HG02870 (cell line): ENCODE data around the gene CMTM5.
"Not testable (repeated sequence)": the region's sequence is repeated elsewhere in the genome, so short reads cannot be mapped to it uniquely, and the experiment has no call there.

Experiments
- ATAC-seq: cut with Tn5 transposase; IDR thresholded peaks from one replicate; pipeline ENCODE4 v1.9.1; 2021; ENCODE audit warnings: mild to moderate bottlenecking, moderate library complexity; ENCODE audit not compliant: unreplicated experiment

The CMTM5 gene

DNA sequence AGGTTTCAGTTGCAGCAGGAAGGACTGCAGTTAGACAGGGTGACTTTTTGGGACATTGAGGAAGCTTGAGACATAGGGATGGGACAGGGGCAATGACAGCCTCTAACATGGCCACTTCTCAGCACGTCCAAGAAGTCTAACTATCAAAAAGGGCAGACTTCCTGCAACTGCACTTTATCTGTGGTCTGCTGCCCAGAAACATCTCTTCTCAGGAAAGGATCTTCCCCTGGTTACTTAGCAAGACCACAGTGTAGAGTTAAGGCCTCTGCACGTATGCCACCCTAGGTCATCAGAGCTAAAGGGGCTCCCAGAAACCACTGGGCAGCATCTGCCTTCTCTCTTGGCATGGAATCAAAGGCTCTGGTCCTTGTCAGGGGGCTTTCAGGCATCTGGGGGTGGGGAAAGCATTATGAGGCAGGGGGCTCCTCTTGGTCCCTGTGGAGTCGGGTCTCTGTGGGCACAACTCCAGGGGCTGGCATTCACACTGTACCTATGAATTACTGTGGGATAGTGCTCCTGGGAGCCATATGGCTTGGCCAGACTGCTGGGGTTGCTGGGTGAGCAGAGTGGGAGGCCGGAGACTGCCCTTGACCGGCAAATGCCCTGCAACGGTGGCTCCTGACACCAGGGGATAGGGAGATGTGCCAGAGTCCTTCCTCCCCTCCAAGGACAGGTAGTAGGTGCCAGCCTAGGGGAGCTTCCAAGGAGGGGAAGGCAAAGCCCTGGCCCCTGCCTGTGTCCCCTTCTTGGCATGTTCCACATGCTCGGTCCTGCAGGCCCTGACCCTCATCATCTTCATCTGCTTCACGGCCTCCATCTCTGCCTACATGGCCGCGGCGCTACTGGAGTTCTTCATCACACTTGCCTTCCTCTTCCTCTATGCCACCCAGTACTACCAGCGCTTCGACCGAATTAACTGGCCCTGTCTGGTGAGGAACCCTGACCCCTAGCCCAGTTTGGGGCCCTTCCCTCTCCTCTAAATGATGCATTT, 1.0 kb downstream of the CMTM5 start:
- no peak for ATAC-seq

DNA sequence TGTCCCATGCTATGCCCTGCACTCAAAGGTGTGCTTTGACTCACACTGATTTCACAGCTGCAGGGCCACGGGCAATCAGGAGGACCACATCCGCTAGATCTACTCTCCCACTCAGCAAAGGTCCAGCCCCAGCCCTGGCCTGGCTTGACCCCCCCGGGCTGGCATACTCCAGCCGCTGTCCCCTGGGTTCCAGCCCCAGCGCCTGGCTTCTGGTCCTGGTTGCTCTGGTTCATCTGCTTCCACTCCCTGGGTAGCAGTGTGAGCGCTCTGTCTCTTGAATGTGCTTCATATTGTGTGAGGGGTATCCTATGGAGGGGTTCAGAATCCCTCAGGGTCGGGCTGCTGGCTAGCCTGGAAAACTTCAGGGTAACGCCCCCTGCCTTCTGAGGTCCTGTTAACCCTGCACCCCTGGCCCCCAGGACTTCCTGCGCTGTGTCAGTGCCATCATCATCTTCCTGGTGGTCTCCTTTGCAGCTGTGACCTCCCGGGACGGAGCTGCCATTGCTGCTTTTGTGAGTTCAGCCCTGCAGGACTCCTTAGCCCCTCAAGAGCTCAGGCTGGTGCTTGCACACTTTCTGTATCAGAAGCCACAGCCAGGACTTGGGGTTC, 1.9 kb downstream of the CMTM5 start:
- no peak for ATAC-seq

DNA sequence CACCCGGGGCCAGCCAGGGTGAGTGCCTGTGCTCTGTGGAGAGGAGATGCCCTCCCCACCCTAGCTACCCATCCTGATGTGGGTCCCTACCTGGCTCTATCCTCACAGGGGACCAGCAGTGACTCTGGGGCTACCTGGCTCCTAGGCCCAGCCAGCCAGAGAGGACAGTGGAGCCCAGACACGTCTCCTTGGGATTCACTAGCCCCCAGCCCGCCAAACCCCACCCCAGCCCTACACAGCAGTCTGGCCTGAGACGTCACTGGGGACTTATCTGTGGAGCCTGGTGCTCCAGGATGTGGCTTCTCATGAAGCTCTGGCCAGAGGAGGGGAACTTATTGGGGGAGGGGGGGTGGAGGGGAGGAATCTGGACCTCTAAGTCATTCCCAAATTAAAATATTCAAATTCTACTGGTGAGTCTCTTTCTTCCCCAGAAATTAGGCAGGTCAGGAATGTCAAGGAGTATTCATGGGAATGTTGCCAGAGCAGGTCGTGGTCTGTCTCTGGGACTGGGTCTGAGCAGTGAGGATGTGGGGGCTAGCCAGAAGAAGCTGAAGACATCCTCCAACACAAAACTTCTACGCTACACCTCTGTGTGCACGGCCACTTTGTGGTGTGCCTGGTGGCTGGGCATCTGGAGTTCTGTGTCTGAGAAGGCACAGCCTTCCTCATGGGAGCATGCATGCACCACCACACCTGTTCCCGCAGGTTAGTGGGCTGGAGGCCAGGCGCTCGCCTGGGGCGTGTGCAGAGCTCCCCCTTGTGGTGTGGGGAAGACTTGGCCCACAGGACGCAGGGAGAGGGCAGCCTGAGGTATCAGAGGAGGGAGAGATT, 2.7 kb downstream of the CMTM5 start:
- no peak for ATAC-seq

DNA sequence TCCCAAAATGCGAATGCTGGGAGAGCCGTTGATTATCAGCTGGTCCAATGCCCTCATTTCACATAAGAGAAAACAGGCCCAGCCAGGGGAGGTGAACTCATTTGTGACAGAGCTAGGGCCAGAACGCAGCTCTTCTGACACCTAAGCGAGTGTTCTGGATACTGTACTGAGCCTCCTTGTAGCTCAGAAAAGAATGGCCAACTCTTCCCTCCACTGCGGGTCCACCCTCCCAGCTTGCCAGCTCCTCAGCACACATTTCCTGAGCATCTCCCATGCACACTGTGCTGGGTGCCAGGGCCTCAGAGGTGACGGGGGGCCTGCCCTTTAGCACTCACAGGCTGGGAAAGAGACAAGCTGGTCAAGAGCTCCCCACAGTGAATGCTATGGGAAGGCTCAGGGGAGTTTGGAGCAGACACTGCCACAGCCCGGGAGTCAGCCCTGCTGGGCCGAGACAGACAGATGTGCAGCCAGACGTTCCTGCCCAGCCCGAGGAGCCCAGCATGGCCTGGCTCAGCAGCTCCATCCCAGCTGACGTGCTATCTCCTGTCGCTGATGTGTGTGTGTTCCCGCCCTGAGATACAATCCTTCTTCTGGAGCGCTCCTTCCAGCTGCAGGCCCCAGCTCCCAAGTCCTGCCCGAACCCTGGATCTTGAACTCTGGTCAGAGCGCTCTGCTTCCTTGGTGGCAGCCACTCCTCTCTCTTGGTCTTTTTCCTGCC, 3.5 kb downstream of the CMTM5 start:
- ATAC-seq, result no peak

DNA sequence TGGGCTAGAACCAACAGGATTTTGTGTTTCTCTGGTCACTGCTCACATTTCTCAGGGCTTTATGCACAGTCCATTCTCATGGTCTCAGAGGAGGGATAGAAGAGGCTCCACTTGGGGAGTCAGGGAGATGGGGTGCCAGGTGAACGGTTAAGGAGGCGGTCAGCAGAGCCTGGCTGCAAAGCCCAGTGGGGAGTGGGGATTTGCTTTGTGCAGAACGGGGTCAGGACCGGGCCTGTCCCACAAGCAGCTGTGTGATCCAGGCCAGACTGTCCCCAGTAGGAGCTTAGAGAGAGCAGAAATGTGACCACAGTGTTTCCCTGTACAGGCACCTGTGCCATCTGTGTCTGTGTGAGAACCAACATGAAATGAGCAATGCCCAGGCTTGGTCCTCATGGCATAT, 4.1 kb downstream of the CMTM5 start:
- ATAC-seq, result no peak

DNA sequence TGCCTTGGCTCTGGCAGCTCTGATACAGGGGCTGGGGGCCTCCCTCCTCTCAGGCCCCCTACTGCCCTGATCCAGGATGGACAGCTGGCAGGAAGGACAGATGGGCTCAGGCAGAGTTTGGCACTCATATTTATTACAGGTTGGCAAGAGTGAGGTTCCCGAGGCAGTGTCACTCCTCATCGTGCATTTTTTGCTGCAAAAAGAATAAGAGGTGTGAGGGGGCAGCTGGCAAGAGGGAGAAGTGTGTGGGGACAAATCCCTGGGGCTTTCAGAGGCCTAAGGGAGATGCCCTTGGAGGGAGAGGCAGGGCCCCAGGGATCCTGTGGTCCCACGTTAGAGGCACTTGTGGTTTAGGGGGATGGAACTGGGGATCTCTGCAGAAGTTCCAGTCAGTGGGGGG, 5.0 kb downstream of the CMTM5 start:
- ATAC-seq, result no peak

DNA sequence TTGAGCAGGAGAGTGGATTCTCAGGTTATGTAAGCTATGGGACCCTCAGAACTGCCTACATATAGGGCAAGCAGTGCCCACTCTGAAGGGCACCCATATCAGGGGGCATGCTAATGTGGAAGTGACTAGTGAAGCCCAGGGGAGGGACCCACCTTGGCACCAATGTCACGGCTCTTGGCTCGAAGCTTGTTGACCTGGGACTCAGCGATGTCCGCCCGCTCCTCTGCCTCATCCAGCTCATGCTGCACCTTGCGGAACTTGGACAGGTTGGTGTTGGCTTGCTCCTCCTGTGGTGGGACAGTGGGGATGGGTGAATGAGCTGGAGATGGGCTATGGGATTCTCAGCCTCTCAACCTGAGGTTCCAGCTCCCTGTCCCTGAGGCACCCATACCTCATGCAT, 5.4 kb downstream of the CMTM5 start:
- no peak for ATAC-seq

DNA sequence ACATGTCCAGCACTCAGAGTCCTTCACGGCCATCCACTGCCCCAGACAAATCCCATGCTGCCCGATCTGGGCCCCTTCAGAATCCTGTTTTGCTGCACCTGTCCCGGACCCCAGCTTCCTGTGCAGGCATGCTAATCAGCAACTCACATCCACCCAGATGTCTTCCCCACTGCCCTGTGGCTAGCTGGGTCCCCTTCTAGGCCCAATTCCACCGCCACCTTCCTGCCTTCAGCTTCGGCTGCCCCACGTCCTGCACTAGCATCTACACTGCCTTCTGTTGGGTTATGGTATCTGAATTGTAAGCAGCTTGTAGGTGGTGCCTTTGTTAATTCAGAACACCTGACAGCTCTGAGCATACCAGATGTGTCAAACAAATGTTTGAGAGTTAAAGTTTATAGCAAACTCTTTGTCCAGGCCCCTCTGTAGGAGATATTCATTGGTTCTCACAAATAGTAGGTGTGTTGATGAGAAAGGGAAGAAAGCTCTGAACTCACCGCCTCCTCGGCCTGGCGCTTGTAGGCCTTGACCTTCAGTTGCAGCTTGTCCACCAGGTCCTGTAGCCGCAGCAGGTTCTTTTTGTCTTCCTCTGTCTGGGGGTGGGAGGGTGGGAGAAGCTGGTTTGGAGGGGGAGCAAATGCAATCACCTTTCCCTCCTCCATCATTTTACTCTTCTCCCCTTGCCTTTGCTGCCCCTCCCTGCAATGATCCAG, 6.0 kb downstream of the CMTM5 start:
- ATAC-seq, result no peak

DNA sequence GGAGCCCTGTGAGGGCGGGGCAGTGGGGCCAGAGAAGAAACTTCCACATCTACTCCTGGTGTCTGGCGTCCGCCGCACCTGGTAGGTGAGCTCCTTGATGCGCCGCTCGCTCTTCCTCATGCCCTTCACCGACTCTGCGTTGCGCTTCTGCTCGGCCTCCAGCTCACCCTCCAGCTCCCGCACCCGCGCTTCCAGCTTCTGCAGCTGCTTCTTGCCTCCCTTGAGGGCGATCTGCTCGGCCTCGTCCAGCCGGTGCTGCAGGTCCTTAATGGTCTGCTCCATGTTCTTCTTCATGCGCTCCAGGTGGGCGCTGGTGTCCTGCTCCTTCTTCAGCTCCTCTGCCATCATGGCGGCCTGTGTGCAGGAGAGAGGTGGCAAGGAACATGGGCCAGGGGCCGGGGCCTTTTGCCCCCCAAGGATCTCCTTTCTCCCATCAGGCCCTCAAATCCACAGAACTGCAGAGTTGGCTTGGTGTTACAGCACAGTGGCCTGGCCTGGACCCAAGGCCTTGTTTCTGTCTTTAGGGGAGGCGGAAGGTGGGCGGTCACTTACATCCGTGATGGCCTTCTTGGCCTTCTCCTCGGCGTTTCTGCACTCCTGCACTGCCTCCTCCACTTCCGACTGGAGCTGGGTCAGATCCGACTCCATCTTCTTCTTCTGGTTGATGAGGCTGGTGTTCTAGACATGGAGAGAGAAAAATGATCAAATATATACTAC, 7.7 kb downstream of the CMTM5 start:
- no peak for ATAC-seq

DNA sequence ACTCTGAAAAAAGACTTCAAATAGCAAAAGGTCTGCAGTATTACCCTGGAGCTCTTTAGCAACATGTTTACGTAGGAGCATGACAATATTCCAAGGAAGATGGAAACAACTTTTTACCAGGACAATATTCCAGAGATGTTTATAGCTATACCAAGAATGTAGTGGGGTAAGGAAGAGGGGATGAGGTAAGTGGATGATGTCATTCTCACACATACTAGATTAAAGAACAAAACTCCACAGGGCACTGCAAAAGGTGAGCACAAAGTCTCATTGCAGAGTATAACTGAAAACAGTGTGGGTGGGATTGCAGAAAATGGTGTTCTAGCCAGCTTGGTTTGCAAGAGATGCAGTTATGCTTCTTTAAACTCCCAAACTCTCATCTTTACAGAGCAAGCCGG, 8.4 kb downstream of the CMTM5 start:
- no peak for ATAC-seq

DNA sequence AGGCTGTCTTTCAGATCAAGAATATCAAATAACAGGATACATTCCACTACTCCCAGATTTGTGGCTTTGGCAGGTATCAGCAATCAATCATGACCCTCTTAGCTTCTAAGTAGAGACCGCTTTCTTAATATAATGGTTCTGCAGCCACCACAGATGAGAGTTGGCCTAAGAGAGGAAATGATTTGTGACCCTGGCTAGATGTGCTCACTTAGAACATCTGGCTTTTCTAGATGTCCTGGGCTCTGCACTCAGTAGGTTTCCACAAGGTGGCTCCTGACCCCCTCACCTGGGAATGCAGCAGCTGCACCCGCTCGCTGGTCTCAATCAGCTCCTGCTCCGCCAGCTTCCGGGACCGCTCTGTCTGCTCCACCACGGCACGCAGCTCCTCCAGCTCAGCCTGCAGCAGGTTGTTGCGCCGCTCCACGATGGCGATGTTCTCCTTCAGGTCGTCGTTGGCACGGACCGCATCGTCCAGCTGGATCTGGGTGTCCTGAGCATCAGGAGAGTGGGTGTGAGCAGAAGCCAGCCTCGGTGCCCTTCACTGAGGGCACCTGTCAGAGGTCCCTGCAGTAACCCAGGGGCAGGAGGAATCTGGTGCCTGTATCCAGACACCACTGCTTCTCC, 8.9 kb downstream of the CMTM5 start:
- ATAC-seq, result no peak

DNA sequence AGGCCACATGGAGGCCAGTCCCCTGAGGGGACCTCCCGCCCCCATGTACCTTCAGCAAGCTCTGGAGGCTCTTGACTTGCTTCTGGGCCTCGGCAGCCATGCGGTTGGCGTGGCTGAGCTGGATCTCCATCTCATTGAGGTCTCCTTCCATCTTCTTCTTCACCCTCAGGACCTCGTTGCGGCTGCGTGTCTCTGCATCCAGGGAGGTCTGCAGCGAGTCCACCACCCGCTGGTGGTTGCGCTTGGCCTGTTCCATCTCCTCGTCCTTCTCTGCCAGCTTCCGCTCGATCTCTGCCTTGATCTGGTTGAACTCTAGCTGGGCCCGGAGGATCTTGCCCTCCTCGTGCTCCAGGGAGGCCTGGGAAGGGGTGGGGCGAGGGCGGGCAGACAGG, 9.4 kb downstream of the CMTM5 start:
- not testable (repeated sequence) for ATAC-seq

DNA sequence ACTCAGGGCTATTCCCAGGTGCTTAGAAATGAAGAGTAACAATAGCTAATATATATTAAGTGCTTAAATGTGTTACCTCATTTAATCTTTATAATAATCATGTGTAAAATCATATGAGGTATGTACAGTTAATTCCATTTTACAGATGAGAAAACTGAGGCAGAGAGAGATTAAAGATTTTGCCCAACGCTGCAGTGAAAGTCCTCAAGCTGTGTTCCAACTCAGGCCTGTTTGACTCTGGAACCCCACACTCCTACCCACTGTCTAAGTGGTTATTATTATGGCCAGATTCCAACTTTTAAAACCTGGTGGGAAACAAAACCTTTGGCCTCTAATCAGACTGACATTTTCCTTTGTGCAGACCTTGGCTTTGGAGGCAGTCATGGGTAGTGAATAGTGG, 10.2 kb downstream of the CMTM5 start:
- ATAC-seq, result no peak

DNA sequence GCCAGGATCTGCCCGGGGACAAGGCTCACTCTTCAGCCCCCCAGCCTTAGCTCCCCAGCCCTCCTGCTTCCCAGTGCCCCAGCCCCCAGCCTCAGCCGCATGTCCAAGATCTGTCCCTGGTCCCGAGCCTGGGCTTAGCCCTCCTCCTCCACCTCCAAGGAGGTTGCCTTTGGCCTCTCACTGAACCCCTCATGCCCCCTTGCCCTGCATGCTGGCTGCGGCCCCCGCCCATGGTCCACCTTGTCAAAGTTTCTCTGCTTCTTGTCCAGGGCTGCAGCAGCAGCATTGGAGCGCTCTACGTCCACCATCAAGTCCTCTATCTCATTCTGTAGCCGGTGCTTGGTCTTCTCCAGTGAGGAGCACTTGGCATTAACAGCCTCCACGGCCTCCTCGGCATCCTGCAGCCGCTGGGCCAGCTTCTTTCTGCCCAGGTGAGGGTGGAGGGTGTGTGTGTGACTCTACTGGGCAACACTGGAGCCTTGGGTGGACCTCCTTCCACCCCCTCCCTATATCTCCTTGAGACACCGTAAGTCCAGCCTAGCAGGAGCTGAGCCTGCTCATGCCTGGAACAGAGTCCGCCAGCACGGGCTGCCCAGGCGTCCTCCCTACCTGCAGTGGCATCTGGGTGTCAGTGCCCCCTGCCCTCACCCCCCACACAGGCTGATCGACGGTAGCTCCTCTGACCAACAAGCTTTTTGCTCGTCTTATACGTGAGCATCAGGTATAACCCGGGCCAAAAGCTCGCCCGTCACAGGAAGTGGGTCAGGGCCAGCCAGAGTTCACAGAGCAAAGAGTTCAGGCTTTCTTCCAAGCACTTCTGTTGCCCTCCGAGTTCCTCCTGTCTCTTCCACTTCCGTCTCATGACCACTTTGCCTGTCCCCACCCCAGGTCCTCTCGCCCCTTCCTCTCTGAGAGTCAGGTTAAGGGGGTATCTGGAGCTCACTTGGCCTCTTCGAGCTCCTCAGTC, 11.4 kb downstream of the CMTM5 start:
- ATAC-seq, result no peak

DNA sequence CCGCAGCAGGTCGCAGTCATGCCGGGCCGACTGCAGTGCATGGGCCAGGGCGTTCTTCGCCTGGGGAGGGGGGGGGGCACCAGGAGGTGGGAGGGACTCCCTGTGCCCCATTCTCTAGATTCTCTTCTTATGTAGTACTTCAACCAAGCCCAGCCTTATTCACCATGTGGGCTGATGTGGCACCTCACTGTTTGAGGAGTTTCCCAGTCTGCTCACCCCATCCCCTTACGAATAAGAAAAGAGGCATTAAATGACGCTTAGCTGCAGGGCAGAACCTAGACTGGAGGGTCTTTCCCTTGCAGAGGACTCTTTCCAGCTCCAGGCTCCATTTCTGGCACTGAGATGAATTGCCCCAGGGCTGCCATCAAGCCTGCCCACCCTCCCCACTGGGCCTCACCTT, 12.2 kb downstream of the CMTM5 start:
- ATAC-seq, result no peak

DNA sequence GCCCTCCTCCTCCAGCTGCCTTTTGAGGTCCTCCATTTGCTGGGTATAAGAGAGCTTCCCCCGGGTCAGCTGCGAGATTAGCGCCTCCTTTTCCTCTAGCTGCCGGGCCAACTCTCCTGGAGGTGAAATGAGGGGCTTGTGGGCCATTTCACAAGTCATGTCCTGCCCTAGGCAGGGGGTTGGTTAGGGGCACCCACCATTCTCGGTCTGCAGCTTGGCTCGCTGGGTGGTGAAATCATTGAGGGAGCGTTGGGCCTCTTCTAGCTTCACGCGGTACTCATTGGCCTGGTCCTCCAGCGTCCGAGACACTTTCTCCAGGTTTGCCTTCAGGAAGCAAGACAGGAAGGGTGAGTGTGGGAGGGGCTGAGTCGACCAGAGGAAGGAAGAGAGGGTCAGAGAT, 12.6 kb downstream of the CMTM5 start:
- ATAC-seq, result no peak

DNA sequence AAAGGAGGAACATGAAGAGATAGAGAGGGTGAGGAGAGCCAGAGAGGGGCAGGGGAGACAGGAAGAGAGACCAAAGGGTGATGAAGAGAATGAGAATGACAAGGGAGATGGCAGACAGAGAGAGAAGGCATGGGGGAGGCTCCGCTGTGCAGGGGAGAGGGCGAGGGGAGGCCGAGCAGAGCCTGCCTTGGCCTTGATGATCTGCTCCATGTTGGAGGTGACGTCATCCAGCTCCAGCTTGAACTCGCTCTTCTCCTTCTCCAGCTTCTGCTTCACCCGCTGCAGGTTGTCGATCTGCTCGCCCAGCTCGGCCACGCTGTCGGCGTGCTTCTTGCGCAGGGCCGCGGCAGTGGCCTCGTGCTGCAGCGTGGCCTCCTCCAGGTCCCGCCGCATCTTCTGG, 13.0 kb downstream of the CMTM5 start:
- ATAC-seq, result not testable (repeated sequence)

DNA sequence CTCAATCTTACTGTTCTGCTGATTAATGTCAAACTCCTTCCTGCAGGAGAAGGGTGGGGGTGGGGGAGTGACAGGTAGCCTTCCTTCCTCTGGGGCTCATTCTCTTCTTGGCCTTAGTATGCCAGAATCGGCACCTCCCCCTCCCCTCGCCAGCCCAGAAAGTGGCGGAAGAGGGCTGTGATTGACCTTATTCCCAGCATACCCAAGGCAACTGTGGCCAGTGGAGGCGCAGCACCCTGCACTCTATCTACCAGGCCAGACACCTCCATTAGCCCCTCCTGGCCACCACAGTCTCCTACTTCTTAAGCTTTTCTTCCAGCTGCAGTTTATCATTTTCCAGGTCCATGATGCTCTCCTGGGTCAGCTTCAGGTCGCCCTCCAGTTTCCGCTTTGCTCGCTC, 15.8 kb downstream of the CMTM5 start:
- ATAC-seq, result no peak
